AG04449 (cell line): ENCODE data around the gene ATXN1.
"Not testable (repeated sequence)": the region's sequence is repeated elsewhere in the genome, so short reads cannot be mapped to it uniquely, and the experiment has no call there.

Experiments
- CTCF ChIA-PET: fragments of 350-600 bp; formaldehyde crosslinking; extraction: SDS; loops from one replicate; lab custom pipeline; 2021; ENCODE audit warnings: antibody characterized with exemption; lab: Yijun Ruan, JAX
- POLR2A ChIA-PET: fragments of 400-600, 350-600 bp; formaldehyde crosslinking; extraction: SDS; loops from one replicate; lab custom pipeline; 2020; ENCODE audit warnings: antibody characterized with exemption, inconsistent platforms; lab: Yijun Ruan, JAX
- DNase-seq: peaks from one replicate; pipeline ENCODE4 v3.0.0-alpha.2; 2010; ENCODE audit warnings: low read depth, low spot score
- H3K4me3 ChIP-seq: 2 replicates; pipeline ENCODE4 v1.5.1; 2011; ENCODE audit warnings: low read depth, mild to moderate bottlenecking, control low read depth, low read length
- CTCF ChIP-seq: IDR thresholded peaks from one replicate; pipeline ENCODE4 v1.5.1; 2011; ENCODE audit warnings: mild to moderate bottlenecking, moderate library complexity, low read length, control low read depth, inconsistent platforms; ENCODE audit not compliant: insufficient read depth; ENCODE audit errors: missing control alignments

Gene ATXN1

GRCh38 chr6:16380220-16380809, 380.9 kb downstream of the ATXN1 start:
- H3K4me3 ChIP-seq, result no peak overlapping the region
- no peak for TF ChIP-seq CTCF
- ChIA-PET CTCF (interaction anchor here (1.0 to 1.5 kb wide), 2 partner anchors 386 to 706 kb away, joined by 3 to 4 read pairs; no protein-coding TSS in a partner anchor), POLR2A (interaction anchor here (0.7 kb wide), 1 partner anchor 10 kb away, joined by 3 read pairs; no protein-coding TSS in a partner anchor)
- DNase-seq, result no peak

GRCh38 chr6:16378360-16378759, 382.9 kb downstream of the ATXN1 start:
- DNase-seq, POLR2A ChIA-PET, H3K4me3 ChIP-seq: not testable (repeated sequence)
- CTCF ChIA-PET, result interaction anchor here (0.9 to 1.1 kb wide), 3 partner anchors 8 to 45 kb away, joined by 3 read pairs; no protein-coding TSS in a partner anchor

- TF ChIP-seq CTCF, result no peak
- DNase-seq, result no peak
- H3K4me3 ChIP-seq, result no peak overlapping the region
- ChIA-PET CTCF (interaction anchor here (0.7 to 1.2 kb wide), 6 partner anchors 9 to 39 kb away, joined by 3 to 4 read pairs (median 3); no protein-coding TSS in a partner anchor), POLR2A (no interaction called here)
Observed at GRCh38 chr6:16377470-16377869, 383.8 kb downstream of the ATXN1 start.

GRCh38 chr6:16375843-16376242, 385.4 kb downstream of the ATXN1 start:
- ChIA-PET POLR2A (no interaction called here), CTCF (no interaction called here)
- DNase-seq, result no peak

GRCh38 chr6:16375206-16375605, 386.1 kb downstream of the ATXN1 start:
- no peak overlapping the region for H3K4me3 ChIP-seq
- ChIA-PET POLR2A (no interaction called here), CTCF (no interaction called here)
- DNase-seq, result no peak
- TF ChIP-seq CTCF, result no peak

More at GRCh38 chr6:16375843-16376242, 385.4 kb downstream of the ATXN1 start:
- no peak for TF ChIP-seq CTCF
- no peak overlapping the region for H3K4me3 ChIP-seq

- no peak for DNase-seq
- TF ChIP-seq CTCF, result no peak
- ChIA-PET CTCF (no interaction called here), POLR2A (interaction anchor here (0.5 kb wide), 1 partner anchor 60 kb away, joined by 3 read pairs; no protein-coding TSS in a partner anchor)
- no peak overlapping the region for H3K4me3 ChIP-seq
Observed at GRCh38 chr6:16374461-16375200, 386.6 kb downstream of the ATXN1 start.
